GM19351 (cell line): ENCODE data around the gene RAB27A.
"Not testable (repeated sequence)": the region's sequence is repeated elsewhere in the genome, so short reads cannot be mapped to it uniquely, and the experiment has no call there.

Source experiments
- ATAC-seq: cut with Tn5 transposase; IDR thresholded peaks from one replicate; pipeline ENCODE4 v1.9.1; 2021; ENCODE audit warnings: mild to moderate bottlenecking, moderate library complexity; ENCODE audit not compliant: unreplicated experiment

Gene RAB27A

DNA sequence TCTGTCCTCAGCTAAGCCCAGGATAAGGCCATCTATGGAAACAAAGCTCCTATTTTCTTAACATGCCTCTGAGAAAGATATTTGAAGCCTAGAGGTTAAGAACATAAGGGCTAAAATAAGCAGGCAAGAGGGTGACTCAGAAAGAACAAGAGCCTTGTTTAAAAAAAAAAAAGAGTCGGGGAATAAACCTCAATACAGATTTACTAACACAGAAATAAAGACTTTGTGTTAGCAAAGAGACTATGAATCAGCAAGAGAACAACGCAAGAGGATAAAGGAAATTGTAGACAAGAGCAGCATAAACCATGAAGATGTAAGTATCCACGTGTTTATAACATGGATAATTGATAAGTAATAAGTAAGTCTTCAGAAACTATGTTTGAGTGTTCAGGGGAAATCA is 36.0 kb downstream of the RAB27A start:
- ATAC-seq: no peak

DNA sequence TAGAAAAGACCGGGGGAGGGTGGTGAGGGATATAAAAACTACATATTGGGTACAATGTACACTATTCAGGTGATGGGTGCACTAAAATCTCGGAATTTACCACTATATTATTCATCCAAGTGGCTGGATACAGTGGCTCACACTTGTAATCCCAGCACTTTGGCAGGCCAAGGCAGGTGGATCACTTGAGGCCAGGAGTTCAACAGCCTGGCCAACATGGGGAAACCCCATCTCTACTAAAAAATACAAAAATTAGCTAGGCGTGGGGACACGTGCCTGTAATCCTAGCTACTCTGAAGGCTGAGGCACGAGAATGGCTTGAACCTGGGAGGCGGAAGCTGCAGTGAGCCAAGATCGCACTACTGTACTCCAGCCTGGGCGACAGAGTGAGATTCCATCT is 37.4 kb downstream of the RAB27A start:
- ATAC-seq: not testable (repeated sequence)

DNA sequence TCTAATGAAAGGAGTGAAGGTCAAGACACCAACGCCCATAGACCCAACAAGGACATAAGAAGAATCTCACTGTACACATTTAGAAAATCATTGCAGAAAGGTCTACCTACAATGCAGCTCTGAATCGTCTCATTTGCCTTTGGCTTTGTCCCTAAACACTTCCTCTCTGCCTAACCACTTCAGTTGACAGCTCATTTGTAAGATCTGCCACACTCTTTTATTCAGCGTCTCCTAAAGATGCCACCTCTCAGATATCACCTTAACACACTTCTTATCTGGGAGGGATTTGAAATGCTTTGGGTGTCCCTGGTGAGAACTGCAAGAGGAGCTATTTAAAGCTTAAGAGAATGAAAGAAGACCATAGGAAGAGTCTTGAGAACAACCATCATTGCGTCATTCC is 38.7 kb downstream of the RAB27A start:
- ATAC-seq: no peak

DNA sequence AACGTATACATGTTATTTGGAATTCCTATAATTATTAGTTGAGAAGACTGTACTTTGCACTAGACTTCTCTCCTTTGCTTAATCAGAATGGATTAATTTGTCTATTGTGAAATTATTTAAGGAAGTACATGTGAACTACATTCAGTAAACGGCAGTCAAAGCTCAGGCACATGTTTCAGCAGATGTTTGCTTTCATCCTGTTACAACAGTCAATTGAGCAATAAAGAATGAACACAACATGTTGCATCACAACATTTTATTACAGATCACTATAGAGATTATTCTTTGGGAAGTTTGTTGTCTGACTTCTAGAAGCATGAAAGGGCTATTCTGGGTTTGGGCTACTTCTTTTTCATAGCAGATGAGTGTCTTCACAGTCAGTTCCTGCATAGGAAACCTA is 39.2 kb downstream of the RAB27A start:
- ATAC-seq: no peak

DNA sequence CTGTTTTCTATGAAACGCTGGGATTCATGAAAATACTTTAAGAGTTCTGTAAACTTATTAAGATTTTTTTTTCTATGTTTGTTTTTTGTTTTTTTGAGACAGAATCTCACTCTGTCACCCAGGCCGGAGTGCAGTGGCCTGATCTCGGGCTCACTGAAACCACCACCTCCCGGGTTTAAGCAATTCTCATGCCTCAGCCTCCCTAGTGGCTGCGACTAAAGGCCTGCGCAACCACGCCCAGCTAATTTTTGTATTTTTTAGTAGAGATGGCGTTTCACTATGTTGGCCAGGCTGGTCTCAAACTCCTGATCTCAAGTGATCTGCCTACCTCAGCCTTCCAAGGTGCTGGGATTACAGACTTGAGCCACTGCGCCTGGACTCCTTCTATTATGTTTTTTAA is 39.7 kb downstream of the RAB27A start:
- ATAC-seq: not testable (repeated sequence)

DNA sequence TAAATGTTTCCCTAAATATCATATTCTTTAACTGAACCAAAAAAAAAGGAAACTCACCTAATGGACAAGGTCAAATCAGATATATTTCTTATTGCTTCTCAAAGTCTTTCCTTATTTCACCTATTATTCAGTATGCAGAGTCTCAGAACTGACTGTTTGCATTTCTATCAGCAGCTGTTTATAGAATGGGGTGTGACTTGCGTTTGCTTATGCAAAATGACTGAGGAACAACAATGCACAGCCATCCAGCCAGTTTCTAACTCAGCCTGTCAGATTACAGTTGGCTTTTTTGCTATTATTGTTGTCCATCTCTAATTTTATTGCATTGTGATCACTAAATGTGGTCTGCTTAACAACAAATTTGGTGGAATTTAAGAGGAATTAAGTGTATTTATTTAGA is 40.7 kb downstream of the RAB27A start:
- no peak for ATAC-seq

DNA sequence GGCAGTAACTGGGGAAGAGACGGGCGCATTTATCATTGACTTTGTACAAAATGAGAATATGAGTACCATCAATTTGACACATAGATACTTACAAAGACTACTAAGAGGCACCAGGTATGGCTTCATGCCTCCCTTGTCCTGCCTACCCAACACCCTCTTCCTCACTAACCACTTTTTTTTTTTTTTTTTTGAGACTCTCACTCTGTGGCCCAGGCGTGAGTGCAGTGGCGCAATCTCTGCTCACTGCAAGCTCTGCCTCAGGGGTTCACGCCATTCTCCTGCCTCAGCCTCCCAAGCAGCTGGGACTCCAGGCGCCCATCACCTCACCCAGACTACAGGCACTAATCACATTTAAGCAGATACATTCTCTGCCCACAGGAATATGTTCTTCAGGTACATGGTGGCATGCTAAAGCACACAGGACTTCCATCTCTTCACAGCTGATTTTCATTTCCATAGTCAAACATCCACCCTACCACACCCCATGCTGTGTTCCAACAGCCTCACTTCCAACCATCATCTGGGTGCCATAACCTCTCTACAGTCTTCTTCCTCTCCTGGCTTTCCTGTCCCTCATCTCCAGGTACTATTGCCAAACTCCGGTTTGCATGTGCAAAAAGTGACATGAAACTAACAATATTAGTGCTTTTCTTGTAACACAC is 41.7 kb downstream of the RAB27A start:
- no peak for ATAC-seq

DNA sequence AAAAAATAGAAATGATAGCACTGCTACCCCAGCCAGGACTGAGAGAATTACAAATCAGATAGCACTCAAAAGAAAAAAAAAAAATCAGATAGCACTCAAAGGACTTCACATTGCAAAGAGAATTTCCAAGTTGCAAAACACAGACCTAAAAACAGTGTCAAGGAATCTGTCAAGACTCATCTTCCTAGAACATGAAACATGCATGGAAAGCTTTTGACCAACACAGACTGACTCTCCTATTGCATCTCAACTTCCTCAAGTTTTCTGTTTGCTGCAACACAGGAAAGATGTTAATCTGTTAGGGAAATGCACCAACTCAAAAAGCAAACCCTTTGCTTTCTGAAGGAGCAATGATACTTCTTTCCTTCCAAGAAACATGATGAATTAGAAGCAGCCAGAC is 42.3 kb downstream of the RAB27A start:
- ATAC-seq: no peak

DNA sequence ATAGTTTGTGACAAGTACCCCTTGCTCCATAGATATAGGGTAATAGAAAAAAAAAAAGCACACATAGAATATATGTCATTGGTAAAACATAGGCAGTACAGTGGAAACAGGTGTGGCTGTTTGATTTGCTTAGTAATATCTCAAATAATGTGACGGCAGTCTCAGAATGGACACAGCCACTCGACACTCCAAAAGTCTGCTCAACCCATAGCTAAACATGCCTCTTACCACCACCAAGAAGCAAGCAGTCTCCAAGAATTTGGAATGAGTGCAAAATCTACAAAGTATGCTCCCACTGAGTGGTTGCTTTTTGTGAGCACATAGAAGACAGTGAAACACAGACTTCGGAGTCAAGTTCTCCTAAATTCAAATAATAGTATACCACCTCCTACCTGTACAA is 43.0 kb downstream of the RAB27A start:
- ATAC-seq: no peak

DNA sequence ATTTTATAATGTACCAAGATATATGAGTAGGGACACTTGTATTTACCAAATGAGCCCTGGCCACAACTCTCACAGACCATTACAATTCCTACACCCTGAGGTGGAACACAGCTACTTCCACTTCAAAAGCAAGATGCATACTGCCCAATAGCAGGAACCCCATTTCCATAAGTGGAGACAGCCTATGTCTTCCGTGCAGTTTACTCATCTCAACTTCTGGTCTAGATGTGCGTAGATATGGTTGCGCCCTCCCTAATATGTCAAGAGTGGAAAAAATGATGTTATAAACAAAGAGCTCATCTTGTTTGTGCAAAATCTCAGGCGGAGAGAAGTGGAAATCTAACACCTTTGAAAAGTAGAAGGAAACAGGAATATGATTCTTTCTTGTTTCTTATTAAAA is 44.6 kb downstream of the RAB27A start:
- ATAC-seq: no peak

DNA sequence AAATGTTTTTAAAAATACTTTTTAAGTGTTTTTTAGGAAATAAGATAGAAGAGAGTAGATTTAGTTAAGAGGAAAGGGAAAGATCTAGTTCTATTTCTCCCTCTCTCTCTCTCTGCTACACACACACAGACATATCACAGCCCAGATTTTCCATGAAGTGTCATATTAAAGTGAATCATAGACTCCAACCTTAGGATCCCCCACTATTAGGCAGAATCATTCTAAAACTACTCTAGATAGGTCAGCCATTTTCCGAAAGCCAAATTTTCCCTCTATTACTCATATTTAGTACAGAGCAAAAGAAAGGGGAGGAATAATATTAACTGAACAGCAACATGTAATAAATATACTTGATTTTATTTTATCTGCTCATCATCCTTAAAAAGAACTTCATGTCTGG is 47.7 kb downstream of the RAB27A start:
- no peak for ATAC-seq

DNA sequence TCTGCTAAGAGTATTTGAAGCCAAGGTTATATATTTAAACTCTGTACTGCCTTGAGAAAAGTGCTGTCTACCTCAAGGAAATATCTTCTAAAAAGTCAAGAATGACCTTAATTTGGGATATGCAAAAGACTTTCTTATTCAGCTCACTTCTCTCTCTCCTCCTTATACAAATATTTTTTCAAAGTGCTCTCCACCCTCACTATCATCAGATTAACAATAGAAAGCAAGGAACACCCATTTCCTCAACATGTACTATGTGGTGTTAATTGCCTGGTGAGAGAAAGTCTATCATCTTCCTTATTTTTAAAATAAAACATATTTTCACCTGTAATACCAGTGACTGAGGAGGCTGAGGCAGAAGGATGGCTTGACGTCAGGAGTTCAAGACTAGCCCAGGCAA is 48.4 kb downstream of the RAB27A start:
- no peak for ATAC-seq

DNA sequence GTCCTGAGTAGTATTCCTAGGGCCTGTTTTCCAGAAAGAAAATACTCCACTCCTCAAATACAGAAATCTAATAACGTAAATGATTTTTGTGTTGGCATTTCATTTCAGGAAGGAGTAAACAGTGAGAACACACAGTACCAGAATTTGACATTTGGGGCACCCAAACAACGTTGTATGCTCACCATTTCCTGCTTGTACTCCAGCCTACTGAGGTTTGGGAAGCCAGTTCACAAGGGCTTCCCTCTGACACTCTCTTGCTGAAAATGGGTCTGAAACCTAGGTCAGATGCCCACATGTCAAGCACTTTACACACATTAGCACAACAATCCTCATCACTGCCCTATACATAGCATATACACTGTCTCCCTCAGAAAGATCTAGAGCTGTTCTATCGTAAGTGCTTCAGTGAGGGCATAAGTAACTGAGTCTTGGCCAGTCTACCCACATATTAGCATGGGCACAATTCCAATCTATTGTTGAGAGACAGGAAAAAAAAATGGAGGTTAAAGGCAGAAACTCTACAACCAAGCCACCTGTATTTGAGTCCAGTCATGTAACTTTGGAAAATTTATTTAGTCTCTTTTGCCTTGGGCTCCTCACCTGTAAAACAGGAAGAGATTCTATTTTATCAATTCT is 49.4 kb downstream of the RAB27A start:
- ATAC-seq: no peak

DNA sequence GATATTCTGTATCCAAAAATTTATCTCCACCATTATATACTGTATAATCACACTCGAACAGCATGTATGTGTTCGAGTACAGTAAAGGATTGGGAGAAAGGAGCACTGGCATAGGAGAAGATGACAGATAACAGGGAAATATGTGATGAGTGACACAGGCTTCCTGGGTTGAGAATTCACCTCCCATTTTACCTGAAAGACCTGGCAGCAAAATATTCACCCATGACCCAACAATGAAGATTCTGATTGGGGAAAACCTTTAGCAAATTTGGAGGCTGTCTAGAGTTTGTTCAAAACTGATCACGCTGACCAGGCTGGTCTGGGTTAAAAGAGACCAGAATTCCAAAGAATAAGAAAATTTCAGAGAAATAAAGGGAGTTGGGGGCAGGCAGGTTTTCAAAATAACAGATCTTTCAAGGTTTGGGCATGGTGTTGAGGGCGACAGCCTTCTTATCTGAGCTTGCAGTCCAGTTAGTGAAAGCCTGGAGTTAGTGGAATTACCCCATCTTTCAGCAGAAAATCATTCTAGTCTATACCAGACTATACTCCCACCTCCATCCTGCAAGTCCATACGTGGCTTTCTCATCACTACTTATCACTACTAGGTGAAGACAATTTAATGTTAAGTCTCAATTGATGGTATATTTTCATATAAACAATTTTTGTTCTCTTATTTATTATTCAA is 50.0 kb downstream of the RAB27A start:
- no peak for ATAC-seq

DNA sequence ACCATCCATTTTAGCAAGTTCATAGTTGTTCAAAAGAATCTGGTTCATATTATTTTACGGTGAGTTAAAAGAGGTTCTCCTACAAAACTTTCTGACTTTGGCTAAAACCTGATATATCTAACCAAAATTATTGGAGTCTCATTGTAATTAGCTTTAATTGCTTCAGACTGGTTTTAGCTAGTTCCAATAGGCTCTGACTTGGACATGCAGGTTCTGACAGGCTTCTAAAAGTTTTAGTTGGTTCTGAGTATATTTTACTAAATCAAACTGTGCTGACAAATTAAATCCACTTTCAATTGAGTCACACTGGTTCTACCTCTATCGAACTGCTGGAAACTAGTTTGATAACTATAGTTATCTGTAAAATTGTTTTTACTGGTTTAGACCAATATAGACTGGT is 50.7 kb downstream of the RAB27A start:
- ATAC-seq: no peak

DNA sequence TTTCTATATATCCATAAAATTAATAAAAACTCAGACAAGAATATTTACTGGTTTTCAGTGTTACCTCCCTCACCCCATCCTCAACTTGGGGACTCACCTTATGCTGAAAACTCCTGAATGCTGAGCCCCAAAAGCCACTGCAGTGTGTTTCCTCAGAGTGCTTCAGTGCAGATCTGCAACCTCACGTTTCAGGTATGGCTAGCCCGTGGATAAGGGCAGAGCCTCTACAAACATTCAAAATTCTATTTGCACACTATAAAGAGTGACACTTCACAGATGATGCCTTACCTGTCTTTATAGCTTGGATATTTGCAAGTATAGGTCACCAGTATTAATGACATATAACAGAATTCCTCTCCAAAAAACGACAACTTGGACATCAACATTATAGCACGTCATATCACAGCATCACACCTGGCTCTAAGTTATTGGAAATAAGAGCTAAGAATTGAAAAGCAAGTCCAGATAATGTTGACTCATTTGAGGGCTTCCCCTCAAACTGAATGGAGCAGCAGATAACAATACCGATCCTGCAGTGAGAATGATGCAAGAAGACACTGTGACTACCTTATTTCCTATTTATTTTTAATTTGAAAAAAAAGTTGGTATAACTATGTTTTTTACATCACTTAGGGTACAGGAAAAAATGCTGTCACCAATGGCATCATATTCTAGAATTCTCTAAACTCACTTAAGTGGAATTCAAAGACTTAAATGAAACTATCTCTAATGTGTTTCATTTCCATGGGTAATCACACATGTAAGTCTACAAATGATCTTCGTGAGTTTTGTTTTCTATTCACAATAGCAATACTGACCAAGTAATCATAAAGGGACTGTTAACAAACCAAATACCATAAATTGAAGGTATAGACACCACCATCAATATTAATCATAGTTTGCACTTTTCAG is 52.1 kb downstream of the RAB27A start:
- no peak for ATAC-seq

DNA sequence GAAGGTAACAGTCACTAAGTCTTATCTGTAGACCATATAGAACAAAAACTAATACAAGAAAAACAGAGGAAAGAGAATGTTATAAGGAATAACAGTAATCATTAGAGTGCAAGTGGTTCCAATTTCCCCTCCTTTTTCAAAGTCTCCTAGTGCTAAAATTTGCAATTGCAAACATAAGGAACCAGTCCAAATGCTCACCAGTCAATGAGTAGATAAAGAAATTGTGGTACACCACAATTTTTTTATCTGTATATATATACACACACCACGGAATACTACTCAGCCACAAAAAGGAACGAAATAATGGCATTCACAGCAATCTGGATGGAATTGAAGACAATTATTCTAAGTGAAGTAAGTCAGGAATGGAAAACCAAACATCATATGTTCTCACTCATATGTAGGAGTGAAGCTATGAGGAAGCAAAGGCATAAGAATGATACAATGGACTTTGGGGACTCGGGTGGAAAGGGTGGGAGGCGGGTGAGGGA is 54.0 kb downstream of the RAB27A start:
- ATAC-seq: no peak

DNA sequence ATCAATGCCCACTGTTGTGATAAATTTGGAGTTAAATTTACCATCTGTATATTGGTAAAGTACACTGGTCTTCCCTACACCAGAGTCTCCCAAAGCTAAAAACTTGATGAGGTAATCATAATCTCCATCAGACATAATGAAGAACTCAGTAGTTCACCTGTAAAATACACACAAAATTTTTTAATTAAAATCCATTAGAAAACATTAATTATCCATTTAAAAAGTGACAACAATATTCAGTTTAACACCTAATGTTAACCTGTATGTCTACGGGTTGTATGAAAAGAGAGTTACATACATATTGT is 54.9 kb downstream of the RAB27A start:
- ATAC-seq: no peak

DNA sequence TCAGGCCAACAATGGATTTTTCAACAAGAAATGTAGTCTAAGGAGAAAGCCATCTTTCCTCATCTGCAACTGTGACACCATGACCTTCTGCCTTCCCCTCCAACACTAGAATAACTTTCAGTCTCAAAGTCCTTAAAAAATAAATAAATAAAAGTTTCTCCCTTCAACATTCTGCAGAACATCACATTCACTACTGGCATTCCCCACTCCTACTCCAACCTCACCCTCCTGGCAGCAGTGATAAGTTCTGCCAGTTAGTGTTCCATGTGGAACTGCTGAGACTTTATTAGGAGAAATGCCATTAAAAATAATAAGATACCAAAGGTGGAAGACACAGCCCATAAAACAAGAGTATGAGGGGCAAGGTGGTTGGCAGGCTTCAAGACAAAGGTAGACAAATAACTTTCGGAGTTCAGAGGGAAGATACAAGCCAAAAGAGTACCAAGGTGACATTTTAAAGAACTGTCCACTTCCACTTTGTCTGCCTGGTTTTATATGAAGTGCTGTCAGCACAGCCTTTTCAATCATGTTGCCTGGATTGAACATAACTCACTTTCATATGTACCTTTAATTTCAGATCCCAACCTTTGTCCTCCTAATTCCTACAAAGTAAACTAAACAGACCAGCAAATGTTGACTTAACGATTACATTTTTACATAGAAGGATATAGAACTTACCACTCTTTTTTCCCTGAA is 55.4 kb downstream of the RAB27A start:
- ATAC-seq: no peak

DNA sequence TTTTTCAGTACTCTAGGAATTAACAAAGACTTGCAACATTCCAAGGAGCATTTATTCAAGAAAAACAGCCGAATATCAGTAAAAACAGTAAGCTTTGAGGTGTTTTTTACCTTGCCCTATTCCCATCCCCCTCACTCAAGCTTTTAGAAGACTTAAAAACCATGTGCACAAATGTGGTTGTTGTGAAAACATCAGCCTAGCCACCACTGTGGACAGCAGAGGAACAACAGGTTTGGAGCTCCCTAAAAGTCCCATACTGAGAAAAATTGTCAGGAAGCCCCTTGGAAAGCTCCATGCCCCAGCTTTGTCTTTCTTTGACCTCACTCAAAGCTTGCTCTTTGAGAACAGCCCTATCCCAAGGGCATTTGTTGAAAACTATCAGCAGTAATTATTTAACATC is 58.2 kb downstream of the RAB27A start:
- no peak for ATAC-seq

DNA sequence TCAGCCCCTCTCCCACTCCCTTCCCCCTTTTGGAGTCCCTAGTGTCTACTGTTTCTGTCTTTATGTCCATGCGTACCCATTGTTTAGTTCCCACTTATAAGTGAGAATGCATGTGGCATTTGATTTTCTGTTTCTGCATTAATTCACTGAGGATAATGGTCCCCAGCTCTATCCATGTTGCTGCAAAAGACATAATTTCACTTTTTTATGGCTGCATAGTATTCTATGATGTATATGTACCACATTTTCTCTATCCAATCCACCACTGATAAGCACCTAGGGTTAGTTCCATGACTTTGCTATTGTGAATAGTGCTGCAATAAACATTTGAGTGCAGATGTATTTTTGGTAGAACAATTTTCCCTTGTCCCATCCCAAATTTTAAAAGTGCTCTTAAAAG is 58.7 kb downstream of the RAB27A start:
- no peak for ATAC-seq
